Brain microvascular endothelial cell (primary cell): ENCODE data around the gene XRCC4.

ENCODE experiments used
- DNase-seq: peaks from one replicate; pipeline ENCODE4 v3.0.0-alpha.2; 2020
- H3K27ac ChIP-seq: fragments of 250-450 bp; sonication (Bioruptor Pico); 2 replicates; pipeline ENCODE4 v1.5.1; 2020; ENCODE audit warnings: mild to moderate bottlenecking, moderate library complexity
- H3K27me3 ChIP-seq: fragments of 250-450 bp; sonication (Bioruptor Pico); replicated peaks from 2 replicates; pipeline ENCODE4 v1.5.1; 2020; ENCODE audit warnings: mild to moderate bottlenecking
- H3K36me3 ChIP-seq: fragments of 250-450 bp; sonication (Bioruptor Pico); replicated peaks from 2 replicates; pipeline ENCODE4 v1.5.1; 2020; ENCODE audit warnings: mild to moderate bottlenecking
- H3K4me3 ChIP-seq: 2 replicates; pipeline ENCODE4 v1.5.1; 2011; ENCODE audit warnings: low read depth, mild to moderate bottlenecking, control low read depth, low read length, moderate library complexity
- CTCF ChIP-seq: IDR thresholded peaks from 2 replicates; pipeline ENCODE4 v1.5.1; 2011; ENCODE audit warnings: low read depth, mild to moderate bottlenecking, moderate library complexity, low read length, control low read depth, inconsistent platforms; ENCODE audit errors: missing control alignments
- in situ Hi-C: cut with HindIII; loops from 2 replicates; pipeline ENCODE4 v1.10.0; 2017; ENCODE audit warnings: low sequenced_read_pairs, low pct_ligation_motif_present

Gene XRCC4

GRCh38 chr5:83357621-83358231 is 280.4 kb downstream of the XRCC4 start:
- no peak for DNase-seq
- H3K27me3 ChIP-seq: no peaks in the 10 kb centered on the region
- in situ Hi-C loops: no loop called here

GRCh38 chr5:83360573-83360972 is 283.2 kb downstream of the XRCC4 start:
- no peaks in the 10 kb centered on the region for H3K36me3 ChIP-seq
- no peaks in the 10 kb centered on the region for H3K27me3 ChIP-seq
- no peak overlapping the region for H3K27ac ChIP-seq
- in situ Hi-C loops: no loop called here
- no peak overlapping the region for H3K4me3 ChIP-seq
- DNase-seq: no peak
- TF ChIP-seq CTCF: no peak

More at GRCh38 chr5:83357621-83358231, 280.4 kb downstream of the XRCC4 start:
- no peak overlapping the region for H3K4me3 ChIP-seq
- no peak overlapping the region for H3K27ac ChIP-seq
- TF ChIP-seq CTCF: no peak
- H3K36me3 ChIP-seq: no peaks in the 10 kb centered on the region

- H3K27ac ChIP-seq: no peak overlapping the region
- H3K27me3 ChIP-seq: no peaks in the 10 kb centered on the region
- DNase-seq: no peak
- H3K36me3 ChIP-seq: no peaks in the 10 kb centered on the region
- in situ Hi-C loops: no loop called here
- no peak for TF ChIP-seq CTCF
- H3K4me3 ChIP-seq: no peak overlapping the region
These were observed 285.2 kb downstream of the XRCC4 start for GRCh38 chr5:83362526-83362925.

GRCh38 chr5:83363111-83363885 is 286.0 kb downstream of the XRCC4 start:
- no peak for DNase-seq
- TF ChIP-seq CTCF: no peak
- Histone ChIP-seq H3K27me3 (no peaks in the 10 kb centered on the region), H3K27ac (no peak overlapping the region), H3K4me3 (no peak overlapping the region), H3K36me3 (no peaks in the 10 kb centered on the region)
- in situ Hi-C loops: no loop called here

- no peaks in the 10 kb centered on the region for H3K36me3 ChIP-seq
- in situ Hi-C loops: no loop called here
- no peaks in the 10 kb centered on the region for H3K27me3 ChIP-seq
- no peak for DNase-seq
- no peak overlapping the region for H3K4me3 ChIP-seq
- no peak for TF ChIP-seq CTCF
- H3K27ac ChIP-seq: no peak overlapping the region
These were observed 286.5 kb downstream of the XRCC4 start for GRCh38 chr5:83363886-83364275.
